DMS53 treated with DMSO at 0.1 percent for 48 hours (cell line): ENCODE measurements around the gene STRN3.
"Not testable (repeated sequence)": the region's sequence is repeated elsewhere in the genome, so short reads cannot be mapped to it uniquely, and the experiment has no call there.

ENCODE experiments used
- DNase-seq: peaks from one replicate; lab custom pipeline; 2025; ENCODE audit not compliant: unreplicated experiment; lab: John Stamatoyannopoulos, UW

The STRN3 gene

DNA sequence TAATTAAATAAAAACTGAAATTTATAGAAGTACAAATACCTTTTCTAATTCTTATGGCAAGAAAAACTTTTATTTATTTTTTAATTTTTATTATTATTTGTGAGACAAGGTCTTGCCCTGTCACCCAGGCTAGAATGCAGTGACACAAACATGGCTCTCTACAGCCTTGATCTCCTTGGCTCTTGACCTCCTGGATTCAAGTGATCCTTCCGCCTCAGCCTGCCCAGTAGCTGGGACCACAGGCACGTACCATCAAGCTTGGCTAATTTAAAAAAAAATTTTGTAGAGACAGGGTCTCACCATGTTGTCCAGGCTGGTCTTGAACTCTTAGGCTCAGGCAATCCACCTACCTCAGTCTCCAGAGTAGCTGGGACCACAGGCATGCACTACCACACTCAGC is 104.4 kb downstream of the STRN3 start:
- DNase-seq, result no peak

DNA sequence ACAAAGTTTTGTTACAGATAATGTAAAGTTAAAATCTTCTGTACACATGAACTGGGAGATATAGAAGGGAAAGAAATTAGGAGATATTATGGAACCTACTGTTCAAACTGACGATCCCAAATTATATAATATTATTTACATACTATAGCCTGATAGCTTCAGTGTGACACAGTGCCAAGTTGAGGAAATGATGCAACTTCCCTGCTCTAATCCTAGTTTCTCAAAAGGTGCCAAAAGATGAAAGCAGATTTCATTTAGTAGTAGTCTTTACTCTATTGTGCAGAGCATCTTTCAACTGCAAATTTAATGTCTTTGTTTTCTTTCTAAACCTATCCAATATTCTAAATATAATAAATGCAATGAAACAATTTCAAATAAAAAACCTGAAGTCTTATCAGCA is 104.9 kb downstream of the STRN3 start:
- DNase-seq, result no peak

DNA sequence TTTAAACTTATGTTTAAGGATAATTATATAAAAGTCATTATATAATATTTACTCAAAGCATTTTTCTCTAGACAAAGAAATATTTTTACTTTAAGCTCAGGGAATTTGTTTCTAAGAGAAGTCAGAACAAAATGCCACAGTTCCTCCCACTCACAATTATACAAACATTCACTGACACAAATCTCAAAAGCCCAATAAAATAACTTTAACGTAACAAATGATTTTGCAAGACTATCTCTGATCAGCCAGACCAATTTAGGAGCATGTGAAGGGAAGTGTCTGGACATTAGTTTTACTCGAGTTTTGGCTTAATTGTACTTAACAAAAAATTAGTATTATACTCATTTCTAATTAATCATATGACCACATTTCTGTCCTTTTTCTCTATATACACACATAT is 110.6 kb downstream of the STRN3 start:
- no peak for DNase-seq

DNA sequence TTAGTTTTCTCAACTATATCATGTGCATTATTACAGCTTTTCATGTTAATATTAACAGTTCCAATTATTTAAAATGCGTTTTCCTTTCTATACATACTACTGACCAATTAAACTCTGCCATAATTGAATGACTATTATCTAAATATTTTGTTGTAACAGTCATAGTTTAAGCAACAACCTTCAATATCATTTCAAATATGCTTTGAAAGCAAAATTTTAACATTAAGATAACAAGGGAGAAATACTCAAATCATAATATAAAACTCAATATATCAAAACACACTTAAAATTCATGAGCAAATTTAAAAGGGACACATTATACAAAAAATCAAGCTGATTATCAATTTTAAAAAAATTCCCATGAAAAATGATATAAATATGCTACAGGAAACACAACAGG is 111.4 kb downstream of the STRN3 start:
- no peak for DNase-seq

GRCh38 chr14:30908826-30909225 is 117.4 kb downstream of the STRN3 start:
- DNase-seq, result no peak

DNA sequence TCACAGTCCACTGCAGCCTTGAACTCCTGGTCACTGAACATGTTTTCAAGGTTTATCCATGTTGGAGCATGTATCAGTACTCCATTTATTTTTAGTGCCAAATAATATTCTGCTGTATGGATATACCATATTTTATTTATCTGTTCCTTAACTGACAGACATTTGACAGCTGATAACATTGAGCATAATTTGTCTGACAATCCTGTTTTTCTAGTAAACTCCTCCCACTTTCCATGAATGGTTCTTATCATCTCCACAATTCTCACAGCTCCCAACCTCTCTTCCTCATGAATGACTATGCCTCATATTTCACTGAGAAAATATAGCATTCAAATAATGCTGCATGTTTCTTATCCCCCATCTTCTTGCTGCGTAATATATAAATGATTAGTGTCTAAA is 118.5 kb downstream of the STRN3 start:
- DNase-seq, result no peak

DNA sequence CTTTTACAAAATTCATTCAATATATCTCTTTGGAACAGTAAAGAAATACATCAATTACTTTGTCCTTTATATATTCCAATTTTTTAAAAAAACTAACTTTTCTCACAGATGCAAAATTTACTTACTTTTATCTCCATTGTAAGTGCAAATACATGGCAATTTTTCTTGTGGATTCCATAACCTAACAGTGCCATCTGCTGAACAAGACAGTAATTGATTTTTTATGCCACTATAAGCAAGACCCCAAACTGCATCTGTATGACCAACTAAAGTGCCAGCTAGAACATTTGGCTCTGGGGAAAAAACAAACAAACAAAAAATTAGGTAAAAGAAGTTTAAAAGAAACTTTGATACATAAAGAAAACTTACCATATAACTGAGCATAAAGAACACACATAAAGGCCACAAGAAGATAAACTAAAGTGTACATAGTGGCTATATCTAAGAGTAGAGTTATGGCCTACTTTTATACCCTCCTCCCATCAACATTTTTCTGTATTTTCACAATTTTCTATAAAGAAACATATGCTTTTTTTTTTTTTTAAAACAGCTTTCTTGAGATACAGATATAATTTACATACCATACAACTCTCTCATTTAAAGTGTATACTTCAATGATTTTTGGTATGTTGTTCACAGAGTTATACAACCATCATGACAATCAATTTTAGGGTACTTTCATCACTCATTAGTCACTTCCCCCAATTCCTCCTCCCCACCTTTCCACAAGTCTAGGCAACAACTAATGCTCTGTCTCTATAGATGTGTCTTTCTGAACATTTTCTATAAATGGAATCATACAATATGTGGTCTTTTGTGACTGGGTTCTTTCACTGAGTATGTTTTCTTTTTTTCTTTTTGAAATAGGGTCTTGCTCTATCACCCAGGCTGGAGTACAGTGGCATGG is 119.2 kb downstream of the STRN3 start:
- DNase-seq, result no peak

DNA sequence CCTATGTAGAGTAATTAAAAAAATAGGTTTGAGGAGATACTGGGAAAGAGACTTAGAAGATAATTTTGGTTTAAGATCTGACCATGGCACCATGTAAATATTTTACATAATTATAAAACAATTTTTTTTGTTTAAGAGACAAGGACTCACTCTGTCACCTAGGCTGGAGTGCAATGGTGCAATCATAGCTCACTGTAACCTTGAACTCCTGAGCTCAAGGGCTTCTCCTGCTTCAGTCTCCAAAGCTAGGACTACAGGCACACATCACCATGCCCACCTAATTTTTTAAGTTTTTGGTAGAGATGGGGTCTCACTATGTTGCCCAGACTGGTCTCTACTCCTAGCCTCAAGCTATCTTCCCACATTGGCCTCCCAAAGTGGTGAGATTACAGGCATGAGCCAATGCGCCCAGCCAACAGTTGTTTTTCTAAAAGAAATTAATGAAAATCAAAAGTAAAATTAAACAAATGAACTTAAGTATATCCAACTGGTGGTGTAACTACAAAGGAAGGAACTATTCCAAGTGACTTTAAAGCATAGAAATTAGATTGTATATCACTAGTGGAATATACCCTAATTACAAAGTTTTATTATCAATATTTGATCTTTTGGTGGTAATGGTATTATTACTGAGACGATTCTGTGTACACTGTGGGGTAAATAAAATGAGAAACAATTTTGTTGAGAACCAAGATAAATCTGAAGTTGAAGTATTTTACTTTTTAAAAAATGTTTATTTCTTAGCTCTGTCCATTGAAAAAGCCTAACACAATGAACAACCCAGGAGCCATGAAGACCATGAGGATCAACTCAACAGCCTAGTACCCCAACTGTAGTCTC is 122.7 kb downstream of the STRN3 start:
- no peak for DNase-seq

DNA sequence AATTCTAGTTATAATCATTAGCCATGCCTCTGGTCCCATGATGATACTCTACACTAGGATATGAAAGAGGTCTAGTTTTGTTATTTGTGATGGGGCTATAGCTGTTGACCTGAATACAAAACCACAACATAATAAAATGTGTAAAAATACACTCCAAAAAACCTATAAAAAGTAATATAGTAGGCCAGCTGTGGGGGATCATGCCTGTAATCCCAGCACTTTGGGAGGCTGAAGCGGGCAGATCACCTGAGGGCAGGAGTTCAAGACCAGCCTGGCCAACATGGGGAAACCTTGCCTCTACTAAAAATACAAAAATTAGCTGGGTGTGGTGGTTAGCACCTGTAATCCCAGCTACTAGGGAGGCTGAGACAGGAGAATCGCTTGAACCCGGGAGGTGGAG is 129.1 kb downstream of the STRN3 start:
- not testable (repeated sequence) for DNase-seq

- no peak for DNase-seq
These were observed 129.7 kb downstream of the STRN3 start for GRCh38 chr14:30896435-30896834.

- DNase-seq, result no peak
These were observed 131.2 kb downstream of the STRN3 start for GRCh38 chr14:30894923-30895515.

- no peak for DNase-seq
These were observed 132.4 kb downstream of the STRN3 start for GRCh38 chr14:30893819-30894218.

GRCh38 chr14:30889244-30889594 is 137.0 kb downstream of the STRN3 start:
- DNase-seq, result no peak

- DNase-seq, result no peak
These were observed 137.5 kb downstream of the STRN3 start for GRCh38 chr14:30888480-30889243.

- DNase-seq, result no peak
These were observed 140.1 kb downstream of the STRN3 start for GRCh38 chr14:30885840-30886740.

DNA sequence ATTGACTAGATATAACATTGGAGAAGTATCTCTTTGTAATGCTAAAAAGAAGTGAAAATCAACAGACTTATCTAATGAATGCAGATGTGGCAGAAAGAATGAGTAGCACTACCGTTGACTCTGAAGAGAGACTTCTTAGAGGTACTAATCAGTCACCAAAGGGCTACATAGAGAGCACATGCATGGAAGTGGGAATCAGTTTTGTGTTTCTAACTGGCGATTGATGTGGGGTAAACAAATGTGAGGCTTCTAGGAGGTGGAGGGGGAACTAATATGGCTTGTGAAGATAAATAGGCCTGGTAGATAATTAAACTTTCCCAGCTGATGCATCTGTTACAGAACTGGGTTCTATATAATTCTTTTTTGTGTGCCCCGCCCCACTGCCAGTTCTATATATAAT is 141.3 kb downstream of the STRN3 start:
- no peak for DNase-seq

DNA sequence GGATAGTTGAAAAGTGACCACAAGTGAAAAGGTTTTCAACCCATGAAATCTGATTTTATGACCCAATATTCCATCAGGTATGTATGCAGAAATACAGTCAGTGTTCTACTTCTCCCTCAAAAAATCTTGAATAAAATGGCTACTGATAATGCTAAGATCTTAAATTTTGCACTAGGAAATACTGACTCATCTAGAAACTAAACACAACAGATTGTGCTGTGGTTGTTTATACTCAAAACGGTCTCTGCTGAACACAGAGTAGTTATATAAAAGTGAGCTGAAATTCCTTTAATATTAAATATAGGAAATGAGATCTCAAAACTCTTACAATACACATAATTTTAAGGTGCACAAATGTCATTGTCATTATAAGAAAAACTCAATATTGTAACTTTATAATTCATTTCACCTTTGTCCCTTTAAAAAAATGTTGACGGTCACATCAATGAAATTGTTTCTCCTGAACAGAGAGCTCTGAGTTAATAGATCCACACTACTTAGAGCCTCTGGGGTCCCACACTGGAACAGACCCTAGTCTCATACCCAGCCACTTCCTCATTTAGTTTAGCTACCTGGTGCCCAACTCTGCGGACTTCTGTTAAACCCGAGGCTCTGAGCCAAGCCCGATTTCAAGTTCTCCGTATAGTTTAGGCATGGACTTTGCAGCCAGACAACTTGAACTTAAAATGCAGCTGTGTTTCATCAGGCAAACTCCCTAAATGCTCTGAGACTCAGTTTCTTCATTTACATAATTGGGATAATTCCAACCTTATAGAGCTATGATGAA is 142.5 kb downstream of the STRN3 start:
- DNase-seq, result no peak

GRCh38 chr14:30882431-30882830 is 143.7 kb downstream of the STRN3 start:
- DNase-seq, result no peak

- no peak for DNase-seq
These were observed 149.5 kb downstream of the STRN3 start for GRCh38 chr14:30876692-30877091.

DNA sequence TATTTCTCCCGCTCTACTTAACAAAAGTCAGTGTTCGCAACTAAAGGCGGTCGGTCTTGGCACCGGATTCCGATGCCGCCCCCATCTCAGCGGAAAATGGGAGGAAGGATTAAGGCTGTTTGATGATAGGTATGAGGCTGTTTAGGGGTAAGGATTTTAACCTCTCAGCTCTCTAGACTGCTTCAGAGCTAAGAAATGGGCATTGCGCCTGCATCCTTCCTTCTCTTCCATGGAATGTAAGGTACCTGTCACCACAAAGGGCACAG is 150.5 kb downstream of the STRN3 start:
- DNase-seq, result no peak
